Epithelial cell of esophagus (primary cell): ENCODE data around the gene PSMA5.

Experiments used
- DNase-seq: peaks from one replicate; pipeline ENCODE4 v3.0.0; 2010; ENCODE audit warnings: low read depth
- H3K4me3 ChIP-seq: 2 replicates; pipeline ENCODE4 v1.5.1; 2011; ENCODE audit warnings: mild to moderate bottlenecking, low read length, control low read depth
- CTCF ChIP-seq: IDR thresholded peaks from 2 replicates; pipeline ENCODE4 v1.5.1; 2011; ENCODE audit warnings: low read depth, mild to moderate bottlenecking, low read length, control low read depth, inconsistent platforms; ENCODE audit not compliant: insufficient read depth; ENCODE audit errors: missing control alignments

PSMA5 gene

GRCh38 chr1:109427171-109427467 is 871 bp upstream of the PSMA5 start:
- no peak for DNase-seq
- H3K4me3 ChIP-seq = peak overlapping the region; percentile 95
- no peak for TF ChIP-seq CTCF

DNA sequence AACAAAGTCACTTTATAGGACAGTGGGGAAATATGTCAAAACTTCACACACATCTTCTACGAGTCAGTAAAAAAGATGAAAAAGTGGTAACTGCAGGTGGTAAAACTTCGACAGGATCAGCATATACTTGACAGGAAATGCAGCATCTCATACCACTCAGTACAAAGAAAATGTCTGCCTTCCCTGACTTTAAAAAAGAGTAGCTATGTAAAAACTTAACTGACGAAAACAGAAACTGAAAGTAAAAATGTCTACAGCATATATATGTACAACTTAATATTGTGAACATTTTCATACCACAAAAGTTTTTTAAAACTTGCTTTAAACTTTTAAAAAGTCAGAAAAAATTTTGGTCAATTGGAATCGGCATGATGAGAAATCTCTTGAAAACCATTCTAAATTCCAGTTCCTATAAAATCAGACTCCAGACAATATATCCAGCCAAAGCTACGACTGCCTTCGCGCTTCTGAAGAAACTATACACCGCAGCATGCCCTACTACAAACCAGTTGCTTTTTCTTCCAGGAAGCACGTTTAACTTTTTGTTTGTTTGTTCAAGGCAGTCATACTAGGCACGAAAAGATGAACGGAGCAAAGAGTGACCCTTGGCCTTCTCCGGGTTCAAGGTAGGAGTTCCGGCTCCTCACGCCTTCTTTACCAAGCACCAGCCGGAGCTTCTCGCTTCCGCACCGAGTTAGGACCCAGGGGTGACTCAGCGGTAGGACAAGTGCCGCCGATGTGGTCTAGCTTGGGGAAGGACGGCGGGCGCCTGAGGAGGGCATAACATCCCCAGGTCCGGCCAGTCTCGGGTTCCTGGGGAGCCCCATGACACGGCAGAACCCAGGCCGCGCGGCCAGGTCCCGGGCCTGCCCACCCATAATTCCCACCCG is 612 bp downstream of the PSMA5 start:
- TF ChIP-seq CTCF = no peak
- peak overlapping the region; percentile 95 for H3K4me3 ChIP-seq
- DNase-seq = peak; percentile 74

DNA sequence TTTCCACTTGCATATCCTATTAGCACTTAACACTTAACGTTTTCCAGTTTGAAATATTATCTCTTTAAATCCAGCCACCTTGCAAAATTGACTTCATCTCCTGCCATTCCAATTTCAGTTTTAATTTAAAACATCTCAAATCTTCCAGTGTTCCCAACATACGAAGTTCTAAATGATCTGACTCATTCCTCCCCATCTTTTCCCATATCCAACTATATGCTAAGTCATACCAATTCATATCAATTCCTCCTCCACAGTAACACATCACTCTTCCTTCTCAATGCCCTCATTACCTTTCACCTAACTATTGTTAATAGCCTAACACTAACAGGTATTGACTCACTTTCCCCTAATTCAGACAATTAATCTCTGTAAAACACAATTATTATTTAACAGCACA is 2.8 kb downstream of the PSMA5 start:
- DNase-seq = no peak
- TF ChIP-seq CTCF = no peak
- H3K4me3 ChIP-seq = no peak overlapping the region

DNA sequence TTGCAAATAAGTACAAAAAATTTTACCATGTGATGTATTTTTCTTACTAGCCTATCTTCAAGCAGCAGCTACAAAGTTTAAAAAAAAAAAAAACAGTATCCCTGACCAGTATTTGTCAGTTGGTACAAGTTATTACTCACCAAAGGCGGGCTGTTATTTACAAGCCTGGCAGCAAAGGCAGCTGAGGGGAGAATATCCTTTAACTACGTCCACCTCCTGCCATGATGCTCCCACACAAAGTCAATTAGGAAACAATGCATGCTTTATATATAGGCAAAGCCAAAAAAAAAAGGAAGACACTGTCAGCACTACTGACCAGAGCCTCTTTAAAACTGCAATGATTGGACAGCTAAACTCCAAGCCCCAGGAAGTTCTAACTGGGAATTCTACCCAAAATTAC is 13.7 kb downstream of the PSMA5 start:
- no peak for DNase-seq
- no peak for TF ChIP-seq CTCF
- H3K4me3 ChIP-seq = no peak overlapping the region

DNA sequence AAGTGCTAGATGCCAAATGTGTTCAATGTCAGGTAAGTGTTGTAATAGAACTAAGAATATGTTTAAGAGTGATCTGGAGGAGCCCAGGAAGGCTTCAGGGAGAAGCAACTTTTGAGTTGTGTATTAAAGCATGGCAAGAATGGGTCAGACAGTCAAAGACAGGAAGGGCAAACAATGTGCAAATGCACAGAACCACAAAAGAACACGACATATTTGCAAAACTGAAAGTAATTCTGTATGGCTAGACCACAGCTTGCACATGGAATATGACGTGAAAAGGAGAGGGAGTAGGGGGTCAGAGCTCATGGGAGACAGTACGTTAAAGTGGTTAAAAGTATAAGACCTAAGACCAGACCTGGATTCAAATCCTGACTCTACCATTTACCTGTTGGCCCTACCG is 21.4 kb downstream of the PSMA5 start:
- TF ChIP-seq CTCF = no peak
- no peak overlapping the region for H3K4me3 ChIP-seq
- DNase-seq = no peak

DNA sequence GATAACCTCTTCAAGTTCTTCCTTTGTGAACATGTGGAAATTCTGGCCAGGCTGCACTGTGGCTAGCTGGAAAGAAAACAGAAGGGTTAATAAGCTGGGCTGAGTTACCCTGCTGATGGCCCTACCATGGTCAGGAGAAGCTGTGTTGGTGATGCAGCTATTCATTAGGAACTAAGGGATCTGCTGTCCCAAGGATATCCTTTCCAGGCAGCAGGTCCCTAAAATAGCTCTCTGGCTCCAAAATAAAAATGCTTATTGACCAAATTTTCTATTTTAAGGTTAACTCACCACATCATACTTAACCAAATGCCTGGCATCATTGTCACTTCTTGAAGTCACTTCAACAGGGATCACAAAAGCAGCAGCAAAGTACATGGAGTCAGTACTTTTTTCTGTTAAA is 24.2 kb downstream of the PSMA5 start:
- no peak for TF ChIP-seq CTCF
- H3K4me3 ChIP-seq = no peak overlapping the region
- DNase-seq = no peak
